ENCODE measurements around the gene CDK3.
"Not testable (repeated sequence)": the region's sequence is repeated elsewhere in the genome, so short reads cannot be mapped to it uniquely, and the experiment has no call there.

Gene CDK3

GRCh38 chr17:76000755-76001521 lies at the start of gene CDK3:
Gene CDK3, plus strand, starts transcription at chr17:76000855. Its CDS starts 571 bp downstream, at chr17:76001426.
- Histone ChIP-seq H3K4me1 (ENCODE audit: control insufficient read depth, insufficient read depth, low read length) (no peaks in the 10 kb centered on the region), H3K36me3 (ENCODE audit: control insufficient read depth, insufficient read depth, low read length) (peaks cover 4% of the 10 kb centered on the region), H3K4me3 (ENCODE audit: low read length) (peak within 1 kb of the TSS; percentile 1), H3K9ac (ENCODE audit: low read length) (no peak within 1 kb of the TSS), H3K27ac (ENCODE audit: low read depth, low read length) (no peak within 1 kb of the TSS), H3K27me3 (ENCODE audit: control insufficient read depth, insufficient read depth, low read length) (no peaks in the 10 kb centered on the region)

- Histone ChIP-seq H3K9ac (ENCODE audit: low read length) (no peak overlapping the region), H3K36me3 (ENCODE audit: control insufficient read depth, insufficient read depth, low read length) (peaks cover 49% of the 10 kb centered on the region), H3K27ac (ENCODE audit: low read depth, low read length) (no peak overlapping the region), H3K4me1 (ENCODE audit: control insufficient read depth, insufficient read depth, low read length) (no peaks in the 10 kb centered on the region), H3K4me3 (ENCODE audit: low read length) (no peak overlapping the region), H3K27me3 (ENCODE audit: control insufficient read depth, insufficient read depth, low read length) (no peaks in the 10 kb centered on the region)
Observed at GRCh38 chr17:75950855-75951554, 49.6 kb upstream of the CDK3 start.

- peaks cover 9% of the 10 kb centered on the region for H3K36me3 ChIP-seq (ENCODE audit: control insufficient read depth, insufficient read depth, low read length)
- H3K9ac ChIP-seq (ENCODE audit: low read length) = no peak overlapping the region
- no peaks in the 10 kb centered on the region for H3K27me3 ChIP-seq (ENCODE audit: control insufficient read depth, insufficient read depth, low read length)
- H3K27ac ChIP-seq (ENCODE audit: low read depth, low read length) = no peak overlapping the region
- H3K4me1 ChIP-seq (ENCODE audit: control insufficient read depth, insufficient read depth, low read length) = no peaks in the 10 kb centered on the region
- no peak overlapping the region for H3K4me3 ChIP-seq (ENCODE audit: low read length)
Observed at GRCh38 chr17:75959051-75959838, 41.4 kb upstream of the CDK3 start.

GRCh38 chr17:75959839-75960511 lies 40.7 kb upstream of the CDK3 start:
- no peak overlapping the region for H3K27ac ChIP-seq (ENCODE audit: low read depth, low read length)
- H3K36me3 ChIP-seq (ENCODE audit: control insufficient read depth, insufficient read depth, low read length) = peaks cover 9% of the 10 kb centered on the region
- H3K9ac ChIP-seq (ENCODE audit: low read length) = no peak overlapping the region
- no peaks in the 10 kb centered on the region for H3K27me3 ChIP-seq (ENCODE audit: control insufficient read depth, insufficient read depth, low read length)
- no peak overlapping the region for H3K4me3 ChIP-seq (ENCODE audit: low read length)
- H3K4me1 ChIP-seq (ENCODE audit: control insufficient read depth, insufficient read depth, low read length) = no peaks in the 10 kb centered on the region

GRCh38 chr17:75965468-75965867 lies 35.2 kb upstream of the CDK3 start:
- H3K27ac ChIP-seq (ENCODE audit: low read depth, low read length) = no peak overlapping the region
- no peaks in the 10 kb centered on the region for H3K36me3 ChIP-seq (ENCODE audit: control insufficient read depth, insufficient read depth, low read length)
- H3K27me3 ChIP-seq (ENCODE audit: control insufficient read depth, insufficient read depth, low read length) = no peaks in the 10 kb centered on the region
- H3K4me1 ChIP-seq (ENCODE audit: control insufficient read depth, insufficient read depth, low read length) = no peaks in the 10 kb centered on the region
- no peak overlapping the region for H3K9ac ChIP-seq (ENCODE audit: low read length)
- no peak overlapping the region for H3K4me3 ChIP-seq (ENCODE audit: low read length)

GRCh38 chr17:75969044-75969443 lies 31.6 kb upstream of the CDK3 start:
- H3K36me3 ChIP-seq (ENCODE audit: control insufficient read depth, insufficient read depth, low read length); H3K27me3 ChIP-seq (ENCODE audit: control insufficient read depth, insufficient read depth, low read length); H3K4me3 ChIP-seq (ENCODE audit: low read length); H3K9ac ChIP-seq (ENCODE audit: low read length); H3K4me1 ChIP-seq (ENCODE audit: control insufficient read depth, insufficient read depth, low read length); H3K27ac ChIP-seq (ENCODE audit: low read depth, low read length): not testable (repeated sequence)

- no peaks in the 10 kb centered on the region for H3K4me1 ChIP-seq (ENCODE audit: control insufficient read depth, insufficient read depth, low read length)
- H3K27me3 ChIP-seq (ENCODE audit: control insufficient read depth, insufficient read depth, low read length) = no peaks in the 10 kb centered on the region
- no peak overlapping the region for H3K27ac ChIP-seq (ENCODE audit: low read depth, low read length)
- no peak overlapping the region for H3K9ac ChIP-seq (ENCODE audit: low read length)
- H3K36me3 ChIP-seq (ENCODE audit: control insufficient read depth, insufficient read depth, low read length) = no peaks in the 10 kb centered on the region
- H3K4me3 ChIP-seq (ENCODE audit: low read length) = no peak overlapping the region
Observed at GRCh38 chr17:75970011-75970523, 30.6 kb upstream of the CDK3 start.

GRCh38 chr17:75970626-75971025 lies 30.0 kb upstream of the CDK3 start:
- Histone ChIP-seq H3K27me3 (ENCODE audit: control insufficient read depth, insufficient read depth, low read length) (no peaks in the 10 kb centered on the region), H3K9ac (ENCODE audit: low read length) (no peak overlapping the region), H3K36me3 (ENCODE audit: control insufficient read depth, insufficient read depth, low read length) (no peaks in the 10 kb centered on the region), H3K4me3 (ENCODE audit: low read length) (no peak overlapping the region), H3K4me1 (ENCODE audit: control insufficient read depth, insufficient read depth, low read length) (no peaks in the 10 kb centered on the region), H3K27ac (ENCODE audit: low read depth, low read length) (no peak overlapping the region)

GRCh38 chr17:75975187-75975586 lies 25.5 kb upstream of the CDK3 start:
- H3K27ac ChIP-seq (ENCODE audit: low read depth, low read length); H3K4me3 ChIP-seq (ENCODE audit: low read length); H3K36me3 ChIP-seq (ENCODE audit: control insufficient read depth, insufficient read depth, low read length); H3K4me1 ChIP-seq (ENCODE audit: control insufficient read depth, insufficient read depth, low read length); H3K27me3 ChIP-seq (ENCODE audit: control insufficient read depth, insufficient read depth, low read length); H3K9ac ChIP-seq (ENCODE audit: low read length): not testable (repeated sequence)

GRCh38 chr17:75975757-75976174 lies 24.9 kb upstream of the CDK3 start:
- Histone ChIP-seq H3K36me3 (ENCODE audit: control insufficient read depth, insufficient read depth, low read length) (no peaks in the 10 kb centered on the region), H3K27ac (ENCODE audit: low read depth, low read length) (no peak overlapping the region), H3K9ac (ENCODE audit: low read length) (no peak overlapping the region), H3K27me3 (ENCODE audit: control insufficient read depth, insufficient read depth, low read length) (no peaks in the 10 kb centered on the region), H3K4me1 (ENCODE audit: control insufficient read depth, insufficient read depth, low read length) (peaks cover 6% of the 10 kb centered on the region), H3K4me3 (ENCODE audit: low read length) (no peak overlapping the region)

- no peak overlapping the region for H3K9ac ChIP-seq (ENCODE audit: low read length)
- no peak overlapping the region for H3K4me3 ChIP-seq (ENCODE audit: low read length)
- no peaks in the 10 kb centered on the region for H3K36me3 ChIP-seq (ENCODE audit: control insufficient read depth, insufficient read depth, low read length)
- H3K27me3 ChIP-seq (ENCODE audit: control insufficient read depth, insufficient read depth, low read length) = no peaks in the 10 kb centered on the region
- H3K4me1 ChIP-seq (ENCODE audit: control insufficient read depth, insufficient read depth, low read length) = peaks cover 6% of the 10 kb centered on the region
- no peak overlapping the region for H3K27ac ChIP-seq (ENCODE audit: low read depth, low read length)
Observed at GRCh38 chr17:75976175-75976848, 24.3 kb upstream of the CDK3 start.

Data from rectal smooth muscle tissue (tissue), 1 donor.